HepG2 (cell line): ENCODE measurements around the gene CHN2. TPM values are rescaled to one million over a fixed set of nuclear protein-coding genes. Genes with fewer than 3 reads are reported as not detected.
A peak's percentile ranks its signal among the peaks of the same experiment; 100 is the strongest.

ENCODE experiments used
- EEA1 ChIP-seq: sonication (generic); formaldehyde crosslinking; IDR thresholded peaks from 2 replicates; pipeline ENCODE4 v1.5.1; 2020; ENCODE audit warnings: mild to moderate bottlenecking, missing genetic modification reagents, borderline replicate concordance
- FOSL2 ChIP-seq: sonication (generic); formaldehyde crosslinking; IDR thresholded peaks from 2 replicates; pipeline ENCODE4 v1.4.0; 2020; ENCODE audit warnings: missing genetic modification reagents
- GABPA ChIP-seq, 2 experiments: IDR thresholded peaks; 2 replicates each; pipeline ENCODE4 v1.6.1; 2011 to 2016; ENCODE audit warnings: low read depth in 2 of 2, low read length in 1 of 2, missing biosample characterization in 1 of 2, missing genetic modification characterization in 1 of 2
- HDAC6 ChIP-seq: fragments of 200-600 bp; sonication (generic); IDR thresholded peaks from 2 replicates; pipeline ENCODE4 v1.7.0; 2017; ENCODE audit warnings: mild to moderate bottlenecking, antibody characterized with exemption, low read length, low read depth
- KDM1A ChIP-seq: IDR thresholded peaks from 2 replicates; pipeline ENCODE4 v1.6.1; 2016; ENCODE audit warnings: missing compliant biosample characterization
- KDM2A ChIP-seq: sonication (generic); formaldehyde crosslinking; IDR thresholded peaks from 2 replicates; pipeline ENCODE4 v1.4.0; 2020; ENCODE audit warnings: low read depth, missing genetic modification reagents, borderline replicate concordance
- MTA1 ChIP-seq: sonication (generic); formaldehyde crosslinking; IDR thresholded peaks from 2 replicates; pipeline ENCODE4 v1.4.0; 2020; ENCODE audit warnings: missing genetic modification reagents, mild to moderate bottlenecking, borderline replicate concordance
- MXI1 ChIP-seq: IDR thresholded peaks from 3 replicates; pipeline ENCODE4 v1.6.1; 2012; ENCODE audit warnings: low read depth, low read length, inconsistent platforms, borderline replicate concordance
- MYC ChIP-seq: sonication (generic); formaldehyde crosslinking; IDR thresholded peaks from 2 replicates; pipeline ENCODE4 v1.9.0; 2021; ENCODE audit warnings: missing genetic modification reagents, borderline replicate concordance
- NCOA1 ChIP-seq: sonication (generic); formaldehyde crosslinking; IDR thresholded peaks from 2 replicates; pipeline ENCODE4 v1.9.0; 2021; ENCODE audit warnings: missing genetic modification reagents
- NR2F6 ChIP-seq, 2 experiments: IDR thresholded peaks; 2 replicates each; pipeline ENCODE4 v1.6.1; 2016; ENCODE audit warnings: antibody characterized with exemption in 1 of 2, mild to moderate bottlenecking in 1 of 2
- SNAPC4 ChIP-seq: sonication (generic); formaldehyde crosslinking; IDR thresholded peaks from 2 replicates; pipeline ENCODE4 v1.4.0; 2020; ENCODE audit warnings: mild to moderate bottlenecking, missing genetic modification reagents
- SOX6 ChIP-seq, 2 experiments: fragments of 450-650 bp in 1 of 2; sonication (generic) in 1 of 2; formaldehyde crosslinking in 1 of 2; IDR thresholded peaks; 2 replicates each; pipeline versions ENCODE4 v1.4.0 to v1.6.1; 2017 to 2020; ENCODE audit warnings: antibody characterized with exemption in 1 of 2, mild to moderate bottlenecking in 1 of 2, missing genetic modification reagents in 1 of 2
- TAF15 ChIP-seq: fragments of 200-400 bp; formaldehyde crosslinking; IDR thresholded peaks from one replicate; pipeline ENCODE4 v1.6.1; 2018; ENCODE audit warnings: mild to moderate bottlenecking, low read depth, low read length; ENCODE audit not compliant: poor library complexity, severe bottlenecking
- TFDP2 ChIP-seq: sonication (generic); formaldehyde crosslinking; IDR thresholded peaks from 2 replicates; pipeline ENCODE4 v1.4.0; 2020; ENCODE audit warnings: missing genetic modification reagents
- TMF1 ChIP-seq: sonication (generic); formaldehyde crosslinking; IDR thresholded peaks from 2 replicates; pipeline ENCODE4 v1.8.1; 2022; ENCODE audit warnings: low read depth, missing genetic modification reagents
- ZFP36L2 ChIP-seq: sonication (generic); formaldehyde crosslinking; IDR thresholded peaks from 2 replicates; pipeline ENCODE4 v1.4.0; 2020; ENCODE audit warnings: missing genetic modification reagents
- ZNF136 ChIP-seq: sonication (generic); formaldehyde crosslinking; IDR thresholded peaks from 2 replicates; pipeline ENCODE4 v1.8.1; 2022; ENCODE audit warnings: low read depth, mild to moderate bottlenecking, moderate library complexity, missing genetic modification reagents
- ZNF512B ChIP-seq: sonication (generic); formaldehyde crosslinking; IDR thresholded peaks from 2 replicates; pipeline ENCODE4 v1.5.1; 2020; ENCODE audit warnings: missing genetic modification reagents, mild to moderate bottlenecking, borderline replicate concordance
- ZNF644 ChIP-seq: IDR thresholded peaks from 2 replicates; pipeline ENCODE4 v1.6.1; 2016; ENCODE audit warnings: low read depth
- polyA plus RNA-seq, 8 experiments: library from polyadenylated mRNA; depleted of rRNA in 3 of 8; stranded (reverse) in 7 of 8; unstranded in 1 of 8; fragments of >200 nt; fragmentation: Illumina TruSeq in 4 of 8; extraction: Trizol in 4 of 8; gene quantifications; 2 replicates each; pipeline versions ENCODE4 v1.2.1 to v1.2.3, GENCODE V29; 2011 to 2016; ENCODE audit warnings: low read depth in 4 of 8, missing spikeins in 1 of 8, mixed read lengths in 1 of 8; ENCODE audit not compliant: insufficient read depth in 1 of 8
- total RNA-seq, 5 experiments: library from RNA; depleted of rRNA; stranded (reverse); fragments of >200 nt; fragmentation: Illumina TruSeq; extraction: Trizol; gene quantifications; 2 replicates each; pipeline ENCODE4 v1.2.3, GENCODE V29; 2016; ENCODE audit warnings: low read depth in 1 of 5

The CHN2 gene
- total and polyA plus RNA-seq, 2 of the 13 experiments (the other 11 are each of a cell fraction or from before 2014, with no cell fraction given) = 23.5 to 30.5 TPM

GRCh38 chr7:29228289-29229011, 33.9 kb downstream of the CHN2 start (continued):
- TF ChIP-seq TAF15 = no peak
- no peak for TF ChIP-seq SOX6 (IDR thresholded peaks at IDR 0.05)
- peak; percentile 97 for TF ChIP-seq SOX6 (CRISPR knock-in tag; IDR thresholded peaks at IDR 0.05)
- TF ChIP-seq SNAPC4 = no peak
- peak; percentile 64; the same call in 1 of the 2 replicates for TF ChIP-seq MYC (CRISPR knock-in tag)
- TF ChIP-seq MTA1 (CRISPR knock-in tag) = peak; percentile 90
- no peak for TF ChIP-seq ZNF512B (CRISPR knock-in tag)
- peak; percentile 40; the same call in 1 of the 3 replicates for TF ChIP-seq MXI1
- no peak for TF ChIP-seq NCOA1 (CRISPR knock-in tag)
- TF ChIP-seq ZNF644 (CRISPR knock-in tag) = peak; percentile 63
- 0 out of 2 replicates have a peak, but pooled peaks have one; percentile 15 for TF ChIP-seq TFDP2 (CRISPR knock-in tag)
- TF ChIP-seq TMF1 (CRISPR knock-in tag) = no peak
- TF ChIP-seq HDAC6 = no peak
- TF ChIP-seq ZNF136 (CRISPR knock-in tag) = peak; percentile 38; the same call in 1 of the 2 replicates
- TF ChIP-seq ZFP36L2 (CRISPR knock-in tag) = no peak
- no peak for TF ChIP-seq GABPA (IDR thresholded peaks at IDR 0.05; ENCODE audit: low read depth, low read length)
- TF ChIP-seq GABPA (CRISPR knock-in tag; IDR thresholded peaks at IDR 0.05; ENCODE audit: low read depth) = peak; percentile 3; the same call in 1 of the 2 replicates
- no peak for TF ChIP-seq EEA1 (CRISPR knock-in tag)
- TF ChIP-seq FOSL2 = 0 out of 2 replicates have a peak, but pooled peaks have one; percentile 55
- 0 out of 2 replicates have a peak, but pooled peaks have one; percentile 40 for TF ChIP-seq KDM2A (CRISPR knock-in tag)
- TF ChIP-seq KDM1A (CRISPR knock-in tag) = 0 out of 2 replicates have a peak, but pooled peaks have one; percentile 41
- TF ChIP-seq NR2F6 (IDR thresholded peaks at IDR 0.05) = peak; percentile 91
- peak; percentile 93 for TF ChIP-seq NR2F6 (CRISPR knock-in tag; IDR thresholded peaks at IDR 0.05)
